Transverse colon (tissue), 3 donors: ENCODE data around the gene SLC25A43.

Experiments used
- CTCF ChIP-seq, 5 experiments: fragments of 200-600 bp in 3 of 5; fragments of 450-650 bp in 2 of 5; sonication (generic) in 3 of 5; IDR thresholded peaks; 1 replicate in 2 of 5; 2 replicates in 3 of 5; pipeline ENCODE4 v1.5.1; 2016 to 2017; ENCODE audit warnings: antibody characterized with exemption in 5 of 5, inconsistent platforms in 3 of 5, mild to moderate bottlenecking in 2 of 5, moderate library complexity in 1 of 5
- EP300 ChIP-seq: sonication (generic); formaldehyde crosslinking; IDR thresholded peaks from one replicate; pipeline ENCODE4 v1.6.1; 2017; ENCODE audit warnings: antibody characterized with exemption, low read depth
- POLR2A ChIP-seq: fragments of 450-650 bp; IDR thresholded peaks from one replicate; pipeline ENCODE4 v1.6.1; 2016; ENCODE audit warnings: antibody characterized with exemption, mild to moderate bottlenecking, moderate library complexity

GRCh38 chrX:119382606-119383005 lies 16.5 kb upstream of the SLC25A43 start:
- no peak for TF ChIP-seq POLR2A
- TF ChIP-seq CTCF (IDR thresholded peaks at IDR 0.05) = no peak
- TF ChIP-seq EP300 = no peak
